HEK293T (cell line): ENCODE data around the gene SIT1.

Experiments used
- BHLHE40 ChIP-seq: fragments of 450-650 bp; IDR thresholded peaks from 2 replicates; pipeline ENCODE4 v1.6.1; 2016; ENCODE audit warnings: mild to moderate bottlenecking, moderate library complexity, borderline replicate concordance
- ELF4 ChIP-seq: fragments of 450-650 bp; IDR thresholded peaks from 2 replicates; pipeline ENCODE4 v1.6.1; 2017; ENCODE audit warnings: antibody characterized with exemption
- SP1 ChIP-seq: fragments of 450-650 bp; IDR thresholded peaks from 2 replicates; pipeline ENCODE4 v1.6.1; 2017
- TARDBP ChIP-seq: fragments of 450-650 bp; IDR thresholded peaks from 2 replicates; pipeline ENCODE4 v1.6.1; 2016

DNA sequence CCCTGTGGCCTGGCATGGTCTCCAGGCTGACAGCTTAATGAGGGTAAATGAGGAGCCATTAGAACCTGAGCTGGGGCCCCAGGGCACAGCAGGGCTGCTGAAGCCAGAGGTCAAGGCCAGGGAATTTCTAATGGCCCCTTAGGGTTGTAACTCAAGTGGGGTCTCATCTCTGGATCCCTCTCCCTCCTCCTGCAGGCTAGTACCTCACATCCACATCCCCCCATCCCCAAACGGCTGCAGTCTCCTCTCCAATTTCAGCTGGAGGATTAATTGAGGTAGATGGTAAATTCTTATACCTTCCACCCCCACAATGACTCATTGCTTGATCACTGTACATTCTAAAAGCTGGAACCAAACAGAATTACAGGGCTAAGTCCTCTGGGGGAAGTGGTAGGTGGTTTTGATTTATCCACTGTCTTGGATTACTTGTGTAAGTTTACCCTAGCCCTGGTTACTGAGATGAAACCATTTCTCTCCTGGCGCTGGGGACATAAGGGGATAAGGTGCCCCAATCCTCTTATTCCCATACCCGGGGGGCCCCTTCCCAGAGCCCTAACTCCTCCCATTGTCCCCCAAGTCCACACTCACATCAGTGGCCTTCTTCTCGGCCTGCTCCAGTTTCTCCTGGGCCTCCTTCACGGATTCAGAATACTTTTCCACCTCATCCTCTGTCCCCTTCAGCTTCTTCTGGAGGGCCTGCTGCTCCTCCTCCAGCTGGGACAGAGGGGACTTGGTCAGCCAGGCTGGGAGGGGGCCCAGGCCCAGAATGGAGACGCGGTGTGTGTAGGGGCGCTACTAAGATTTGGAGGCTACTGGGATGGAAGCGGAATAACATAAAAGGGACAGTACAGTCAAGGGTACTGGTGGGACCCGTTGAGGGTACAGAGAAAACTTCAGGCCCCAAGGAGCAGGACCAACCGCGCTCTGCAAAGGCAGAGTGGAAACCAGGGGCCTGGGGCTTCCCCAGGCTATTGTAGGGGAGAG lies 38.1 kb upstream of the SIT1 start:
- TF ChIP-seq BHLHE40 (no peak), TARDBP (no peak), SP1 (no peak), ELF4 (no peak)
